ENCODE data around the gene CCDC57.

- no peak for TF ChIP-seq TAF1 (IDR thresholded peaks at IDR 0.05; ENCODE audit: borderline replicate concordance, insufficient read depth, low read length)
- no peak for TF ChIP-seq POLR2AphosphoS5 (IDR thresholded peaks at IDR 0.05; ENCODE audit: low read depth, low read length)
- no peak for TF ChIP-seq SIN3A (IDR thresholded peaks at IDR 0.05; ENCODE audit: borderline replicate concordance, insufficient read depth, low read length)
These were observed 114.8 kb downstream of the CCDC57 start for GRCh38 chr17:82097919-82098168.

Data from PFSK-1 (cell line).